Stimulated activated CD4-positive, alpha-beta T cell treated with anti-CD3 and anti-CD28 coated beads, Interleukin-1b, Interleukin-23, amount 100 ng/mL, for 48 hours (primary cell): Measurements from ENCODE around the gene PARP11.

Source experiments
- DNase-seq: peaks from one replicate; pipeline ENCODE4 v3.0.0-alpha.2; 2020

PARP11 gene

GRCh38 chr12:3816266-3816665, 56.9 kb downstream of the PARP11 start:
- DNase-seq, result no peak

- DNase-seq, result no peak
Observed at GRCh38 chr12:3815094-3815766, 58.0 kb downstream of the PARP11 start.

- no peak for DNase-seq
Observed at GRCh38 chr12:3810540-3810939, 62.7 kb downstream of the PARP11 start.

- no peak for DNase-seq
Observed at GRCh38 chr12:3810016-3810370, 63.2 kb downstream of the PARP11 start.

GRCh38 chr12:3809357-3810015, 63.7 kb downstream of the PARP11 start:
- no peak for DNase-seq

- no peak for DNase-seq
Observed at GRCh38 chr12:3805077-3805476, 68.1 kb downstream of the PARP11 start.

GRCh38 chr12:3803865-3804472, 69.2 kb downstream of the PARP11 start:
- peak; percentile 64 for DNase-seq

GRCh38 chr12:3802721-3803120, 70.5 kb downstream of the PARP11 start:
- no peak for DNase-seq

GRCh38 chr12:3797531-3798048, 75.6 kb downstream of the PARP11 start:
- DNase-seq, result no peak

GRCh38 chr12:3795492-3796133, 77.6 kb downstream of the PARP11 start:
- DNase-seq, result no peak

GRCh38 chr12:3795066-3795465, 78.1 kb downstream of the PARP11 start:
- no peak for DNase-seq

GRCh38 chr12:3792623-3793288, 80.4 kb downstream of the PARP11 start:
- no peak for DNase-seq

GRCh38 chr12:3791256-3791874, 81.8 kb downstream of the PARP11 start:
- DNase-seq, result no peak

GRCh38 chr12:3790642-3791041, 82.6 kb downstream of the PARP11 start:
- no peak for DNase-seq

- DNase-seq, result no peak
Observed at GRCh38 chr12:3789838-3790237, 83.4 kb downstream of the PARP11 start.

GRCh38 chr12:3777206-3777809, 95.9 kb downstream of the PARP11 start:
- DNase-seq, result no peak

- no peak for DNase-seq
Observed at GRCh38 chr12:3775385-3776035, 97.7 kb downstream of the PARP11 start.

- no peak for DNase-seq
Observed at GRCh38 chr12:3772380-3772779, 100.8 kb downstream of the PARP11 start.

GRCh38 chr12:3771853-3772252, 101.3 kb downstream of the PARP11 start:
- DNase-seq, result no peak

GRCh38 chr12:3770891-3771290, 102.3 kb downstream of the PARP11 start:
- DNase-seq, result no peak

- DNase-seq, result no peak
Observed at GRCh38 chr12:3768911-3769447, 104.2 kb downstream of the PARP11 start.
